ENCODE measurements around the gene FBP2. TPM values are rescaled to one million over a fixed set of nuclear protein-coding genes. Genes with fewer than 3 reads are reported as not detected.
"Not testable (repeated sequence)": the region's sequence is repeated elsewhere in the genome, so short reads cannot be mapped to it uniquely, and the experiment has no call there.

FBP2 gene
- total RNA-seq, 1 donor from 2014 or later: not detected

DNA sequence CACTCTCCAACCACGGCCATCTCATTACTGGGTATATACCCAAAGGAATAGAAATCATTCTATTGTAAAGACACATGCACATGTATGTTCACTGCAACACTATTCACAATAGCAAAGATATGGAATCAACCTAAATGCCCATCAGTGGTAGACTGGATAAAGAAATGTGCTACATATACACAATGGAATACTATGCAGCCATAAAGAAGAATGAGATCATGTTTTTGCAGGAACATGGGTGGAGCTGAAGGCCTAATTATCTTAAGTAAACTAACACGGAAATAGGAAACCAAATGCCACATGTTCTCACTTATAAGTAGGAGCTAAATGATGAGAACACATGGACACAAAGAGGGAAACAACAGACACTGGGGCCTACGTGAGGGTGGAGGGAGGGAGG, 29.3 kb downstream of the FBP2 start:
- not testable (repeated sequence) for DNase-seq (ENCODE audit: low spot score)

DNA sequence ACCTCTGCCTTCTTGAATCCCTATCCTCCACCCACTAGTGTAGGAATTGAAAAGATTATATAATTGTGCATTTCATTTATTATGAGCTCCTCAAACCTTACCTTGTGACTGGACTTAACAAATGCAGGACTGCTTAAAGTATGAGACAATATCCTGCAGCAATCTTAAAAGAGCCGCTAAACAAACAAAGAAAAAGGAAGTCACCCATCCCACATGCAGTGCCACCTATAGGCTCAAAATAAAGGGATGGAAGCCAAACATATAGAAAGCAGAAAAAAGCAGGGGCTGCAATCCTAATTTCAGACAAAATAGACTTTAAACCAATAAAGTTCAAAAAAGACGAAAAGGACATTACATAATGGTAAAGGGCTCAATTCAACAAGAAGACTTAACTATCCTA, 30.1 kb downstream of the FBP2 start:
- no peak for DNase-seq (ENCODE audit: low spot score)

DNA sequence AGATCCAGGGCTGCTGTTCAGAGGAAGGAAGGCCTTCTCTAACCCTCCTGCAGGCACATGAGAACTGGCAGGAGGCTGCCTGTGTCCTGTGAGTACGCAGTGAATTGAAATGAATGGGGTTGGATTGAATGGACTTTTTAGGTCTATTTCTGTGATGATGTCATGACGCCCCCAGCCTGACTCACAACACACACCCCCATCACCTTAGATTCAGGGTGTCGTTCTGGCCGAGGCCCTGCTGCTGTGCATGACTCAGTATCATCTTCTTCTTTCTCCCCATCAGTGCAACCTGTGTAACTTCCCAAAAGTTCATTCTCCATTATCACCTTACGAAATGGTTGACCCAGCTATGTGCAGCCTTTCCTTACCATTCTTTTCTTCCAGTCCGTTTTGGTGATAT, 33.4 kb downstream of the FBP2 start:
- DNase-seq (ENCODE audit: low spot score): no peak

DNA sequence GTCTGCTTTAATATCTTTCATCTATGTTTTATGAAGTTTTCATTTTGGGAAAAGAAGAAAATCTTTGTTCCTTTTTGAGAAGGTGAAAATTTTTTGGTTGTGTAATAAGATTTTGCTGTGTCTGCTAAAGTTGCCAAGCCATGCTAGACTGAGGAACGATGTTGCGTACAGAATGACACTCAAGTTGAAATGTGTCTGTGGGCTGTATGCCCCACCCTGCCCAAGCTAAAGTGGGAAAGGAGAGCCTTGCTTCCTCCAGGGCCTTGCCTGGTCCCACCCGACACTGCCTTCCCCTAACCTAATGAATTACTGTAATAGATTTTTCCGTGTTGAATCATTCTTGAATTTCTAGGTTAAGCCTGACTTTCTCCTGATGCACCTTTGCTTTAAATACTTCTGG, 36.2 kb downstream of the FBP2 start:
- DNase-seq (ENCODE audit: low spot score): no peak

DNA sequence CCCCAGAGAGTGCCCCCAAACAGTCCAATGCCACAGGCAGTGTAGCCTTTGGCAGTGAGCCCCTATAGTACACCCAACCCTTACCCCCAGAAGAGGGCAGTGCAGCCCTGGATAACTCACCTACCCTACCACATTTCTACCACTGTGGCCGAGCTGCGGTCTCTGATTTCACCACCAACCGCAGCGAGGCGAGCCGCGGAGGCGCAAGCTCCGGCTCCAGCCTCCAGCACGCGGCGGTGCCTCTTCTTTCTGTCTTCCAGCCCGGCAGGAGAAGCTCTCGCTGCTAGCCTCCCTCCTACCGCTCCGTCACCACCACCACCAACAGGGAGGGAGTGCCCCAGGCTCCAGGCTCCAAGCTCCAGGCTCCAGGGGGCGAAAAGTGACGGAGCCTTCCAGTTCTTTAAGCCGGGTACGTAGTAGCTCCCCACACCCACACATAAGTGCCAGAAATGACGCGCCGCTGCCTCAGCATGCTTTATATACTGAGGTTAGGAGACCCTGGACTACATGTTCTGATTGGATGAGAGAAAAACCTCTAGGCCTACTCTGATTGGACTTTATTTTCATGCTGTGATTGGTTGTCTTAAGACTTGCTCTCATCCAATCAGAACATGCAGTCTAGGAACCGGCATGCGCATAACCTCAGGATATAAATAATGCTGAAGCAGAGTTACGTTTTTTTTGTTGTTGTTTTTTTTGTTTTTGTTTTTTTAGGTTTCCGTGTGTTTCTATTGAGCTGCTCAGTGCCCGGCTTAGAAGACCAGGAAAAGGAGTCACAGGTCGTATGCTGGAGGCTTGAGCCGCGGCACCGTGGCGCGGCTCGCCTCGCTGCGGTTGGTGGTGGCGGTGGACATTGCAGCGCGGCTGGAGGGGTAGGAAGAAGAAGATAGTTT, 38.9 kb downstream of the FBP2 start, which contains the start of gene PCAT7:
PCAT7 (plus strand) TSS at position 645 of the 893 bp plus-strand sequence.
- no peak for DNase-seq (ENCODE audit: low spot score)

DNA sequence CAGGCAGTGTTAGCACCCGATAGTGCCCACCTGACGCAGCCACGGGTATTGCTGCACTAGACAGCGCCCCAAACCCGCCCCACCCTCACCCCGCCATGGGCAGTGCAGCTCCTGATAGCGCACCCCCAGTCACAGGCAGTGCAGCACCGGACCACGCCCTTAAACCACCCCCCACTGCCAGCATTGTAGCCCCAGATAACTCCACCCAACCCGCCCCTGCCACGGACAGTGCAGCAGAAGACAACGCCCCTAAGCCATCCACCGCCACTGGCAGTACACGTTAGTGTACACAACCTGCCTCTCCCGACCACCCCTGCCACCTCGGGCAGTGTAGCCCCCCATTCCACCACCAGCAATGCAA, 39.6 kb downstream of the FBP2 start:
- no peak for DNase-seq (ENCODE audit: low spot score)

DNA sequence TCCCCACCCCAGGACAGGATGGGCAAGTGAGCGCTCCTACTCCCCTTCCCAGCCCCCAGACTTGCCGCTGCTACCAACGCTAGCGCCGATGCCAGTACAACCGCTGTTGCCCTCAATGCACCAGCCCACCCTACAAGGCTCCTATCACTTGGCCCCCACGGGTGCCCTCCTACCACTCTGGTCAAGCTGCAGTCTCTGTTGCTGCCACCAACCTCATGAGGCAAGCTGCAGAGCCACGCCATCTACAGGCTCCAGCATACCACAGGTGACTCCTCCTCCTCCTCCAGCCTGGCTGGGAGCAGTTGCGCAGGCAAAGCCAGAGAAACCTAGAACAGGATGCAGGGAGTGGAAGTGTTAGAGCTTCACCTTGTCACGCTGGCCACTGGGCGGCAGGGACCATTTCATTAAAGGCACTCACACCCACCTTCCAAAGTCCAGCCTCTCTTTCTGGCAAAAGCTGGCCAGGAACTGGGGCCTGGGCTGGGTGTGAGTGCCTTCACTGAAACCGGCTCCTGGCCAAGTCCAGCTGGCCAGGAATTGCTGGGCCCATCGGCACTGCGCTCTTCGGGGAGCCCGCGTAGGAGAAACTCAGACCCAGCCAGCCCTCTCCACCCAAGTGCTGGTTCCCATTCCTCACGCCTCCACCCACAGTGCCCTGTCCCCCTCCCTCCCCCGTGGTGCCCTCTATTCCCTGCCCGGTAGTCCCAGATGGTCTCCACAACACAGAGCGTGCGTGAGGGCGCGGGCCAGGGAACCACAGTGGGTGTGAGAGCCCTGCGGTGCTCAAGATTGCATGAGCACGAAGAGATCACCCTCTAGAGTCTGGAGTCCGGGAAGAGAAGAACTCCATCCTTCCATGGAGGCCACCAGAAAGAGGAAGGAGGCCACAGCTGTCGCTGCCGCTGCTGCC, 40.3 kb downstream of the FBP2 start:
- DNase-seq (ENCODE audit: low spot score): no peak

DNA sequence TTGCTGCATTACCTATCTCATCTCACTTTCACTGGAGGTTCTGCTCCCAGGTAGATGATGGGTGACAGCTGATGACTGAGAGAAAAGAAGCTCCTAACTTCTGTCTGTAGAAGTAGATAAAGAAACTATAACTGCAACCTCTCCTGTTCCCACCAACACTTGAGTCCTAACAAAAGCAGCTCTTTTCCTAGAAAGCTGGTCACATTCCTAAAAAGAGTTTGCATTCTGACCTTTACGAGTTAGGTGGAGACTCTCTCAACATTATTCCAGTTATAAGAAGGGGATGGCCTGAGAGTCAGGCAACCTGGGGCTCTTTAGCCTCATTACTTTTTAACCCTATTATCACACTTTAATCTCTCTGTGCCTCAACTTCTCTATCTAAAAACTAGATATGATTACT, 47.7 kb downstream of the FBP2 start:
- DNase-seq (ENCODE audit: low spot score): no peak

DNA sequence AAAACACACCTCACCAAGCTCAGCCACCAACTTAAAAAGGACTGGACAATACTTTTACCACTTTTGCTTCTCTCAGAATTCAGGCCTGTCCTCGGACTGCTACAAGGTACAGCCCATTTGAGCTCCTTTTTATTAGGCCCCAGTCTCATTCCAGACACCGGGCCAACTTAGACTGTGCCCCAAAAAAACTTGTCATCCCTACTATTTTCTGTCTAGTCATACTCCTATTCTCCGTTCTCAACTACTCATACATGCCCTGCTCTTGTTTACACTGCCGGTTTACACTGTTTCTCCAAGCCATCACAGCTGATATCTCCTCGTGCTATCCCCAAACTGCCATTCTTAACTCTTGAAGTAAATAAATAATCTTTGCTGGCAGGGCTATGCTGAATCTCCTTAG, 49.3 kb downstream of the FBP2 start:
- not testable (repeated sequence) for DNase-seq (ENCODE audit: low spot score)

DNA sequence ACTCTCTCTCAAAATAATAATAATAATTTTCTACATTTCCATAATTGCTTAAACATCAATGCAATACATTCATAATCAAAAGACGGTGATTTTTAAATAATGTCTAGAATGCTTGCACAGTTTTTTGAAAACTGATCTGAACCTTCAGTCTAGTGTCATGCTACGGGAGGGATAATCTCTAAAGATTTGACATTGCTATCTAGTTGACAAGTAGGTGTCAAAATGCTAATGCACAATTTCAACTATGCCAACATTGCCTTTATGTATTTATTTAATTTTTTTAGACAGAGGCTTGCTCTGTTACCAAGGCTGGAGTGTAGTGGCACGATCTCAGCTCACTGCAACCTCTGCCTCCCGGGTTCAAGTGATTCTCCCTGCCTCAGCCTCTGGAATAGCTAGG, 54.7 kb downstream of the FBP2 start:
- DNase-seq (ENCODE audit: low spot score): no peak

DNA sequence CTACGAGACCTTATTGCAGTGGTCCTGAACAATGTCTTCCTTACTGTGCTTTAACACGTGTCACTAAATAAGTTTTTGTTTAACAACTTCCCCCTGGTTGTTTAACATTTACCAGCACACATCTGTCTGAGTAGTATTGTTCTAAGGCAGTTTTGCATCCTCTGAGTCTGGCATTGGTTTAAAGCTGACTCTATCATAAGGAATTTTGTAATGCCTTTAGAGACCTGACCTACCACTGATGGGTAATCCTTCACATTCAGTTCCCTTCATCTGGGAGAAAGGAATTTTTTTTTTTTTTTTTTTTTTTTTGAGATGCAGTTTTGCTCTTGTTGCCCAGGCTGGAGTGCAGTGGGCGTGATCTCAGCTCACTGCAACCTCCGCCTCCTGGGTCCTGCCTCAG, 58.7 kb downstream of the FBP2 start:
- no peak for DNase-seq (ENCODE audit: low spot score)

DNA sequence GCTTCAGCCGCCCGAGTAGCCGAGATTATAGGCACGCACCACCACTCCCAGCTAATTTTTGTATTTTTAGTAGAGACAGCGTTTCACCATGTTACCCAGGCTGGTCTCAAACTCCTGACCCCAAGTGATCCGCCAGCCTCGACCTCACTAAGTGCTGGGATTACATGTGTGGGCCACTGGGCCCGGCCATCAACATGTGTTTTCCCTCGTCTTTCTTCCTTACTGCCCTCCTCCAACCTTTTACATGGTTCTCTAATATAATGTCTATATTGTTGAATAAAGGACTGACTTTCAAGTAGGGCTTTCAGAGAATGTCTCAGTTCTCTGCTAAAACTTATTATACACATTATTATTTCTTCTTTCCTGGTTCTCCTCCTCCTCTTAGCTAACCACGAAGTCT, 60.0 kb downstream of the FBP2 start:
- no peak for DNase-seq (ENCODE audit: low spot score)

DNA sequence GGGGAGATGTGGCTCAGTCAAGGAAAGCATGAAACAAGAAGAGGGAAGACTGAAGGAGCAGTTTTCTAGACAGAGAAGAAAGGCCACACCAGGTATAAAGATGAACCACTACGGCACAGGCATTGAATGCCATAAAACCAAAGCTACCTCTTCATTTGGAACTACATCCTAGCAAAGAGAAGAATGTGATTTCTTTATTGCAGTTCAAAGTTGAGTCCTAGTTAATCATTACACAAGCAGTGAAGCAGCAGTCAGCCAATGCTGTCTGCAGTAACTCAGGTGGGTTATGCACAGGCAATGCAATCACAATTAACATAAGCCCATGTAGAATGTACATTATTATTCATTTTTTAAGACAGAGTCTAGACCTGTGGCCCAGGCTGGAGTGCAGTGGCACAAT, 60.5 kb downstream of the FBP2 start:
- DNase-seq (ENCODE audit: low spot score): no peak

DNA sequence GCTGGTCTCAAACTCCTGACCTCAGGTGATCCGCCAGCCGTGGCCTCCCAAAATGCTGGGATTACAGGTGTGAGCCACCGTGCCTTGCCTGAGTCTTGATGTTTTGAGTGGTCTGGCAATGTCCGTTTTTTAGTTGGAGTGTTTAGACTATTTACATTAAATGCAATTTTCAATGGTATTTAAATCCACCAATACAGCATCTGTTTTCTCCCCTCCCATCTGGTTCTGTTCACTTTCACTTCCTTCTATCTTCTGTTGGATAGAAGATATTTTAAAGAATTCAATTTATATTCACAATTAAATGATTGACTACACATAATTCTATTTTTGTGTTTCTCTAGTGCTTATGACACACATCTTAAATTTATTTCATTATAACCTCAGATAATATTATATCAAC, 64.7 kb downstream of the FBP2 start:
- no peak for DNase-seq (ENCODE audit: low spot score)

DNA sequence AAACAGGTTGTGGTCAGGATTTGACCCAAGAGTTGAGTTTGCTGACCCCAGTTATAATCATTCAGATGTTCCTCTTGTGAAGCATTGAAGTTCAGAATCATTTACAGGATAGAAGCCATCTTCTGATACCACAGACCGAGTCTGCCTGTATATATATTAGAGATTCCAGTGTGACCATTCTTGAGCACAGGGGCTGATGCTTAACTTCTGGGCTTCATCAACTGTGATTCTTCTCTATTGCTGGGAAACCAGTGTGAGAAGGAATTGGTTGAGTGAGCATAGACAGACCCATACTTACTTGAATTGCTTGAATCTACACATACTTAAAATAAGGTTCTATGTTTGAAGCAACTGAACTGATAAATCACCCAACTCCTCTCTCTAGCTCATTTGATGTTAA, 66.7 kb downstream of the FBP2 start:
- no peak for DNase-seq (ENCODE audit: low spot score)

DNA sequence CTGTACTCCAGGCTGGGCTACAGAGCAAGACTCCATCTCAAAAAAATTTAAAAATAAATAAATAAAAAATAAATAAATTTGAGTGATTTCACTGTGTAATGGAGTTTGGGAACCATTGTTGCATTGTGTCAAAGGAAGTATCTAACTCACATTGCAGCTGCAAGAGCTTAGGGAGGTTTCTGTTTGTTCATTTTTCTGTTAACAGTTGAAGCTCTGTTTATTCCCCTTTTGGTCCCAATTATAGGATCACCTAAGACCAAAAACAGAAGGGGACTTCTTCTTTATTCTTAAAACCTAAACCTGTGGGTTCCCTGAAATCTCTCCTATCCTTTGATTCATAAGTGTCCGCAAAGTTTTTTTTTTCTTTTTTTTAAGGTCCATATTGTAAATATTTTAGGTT, 67.4 kb downstream of the FBP2 start:
- no peak for DNase-seq (ENCODE audit: low spot score)

DNA sequence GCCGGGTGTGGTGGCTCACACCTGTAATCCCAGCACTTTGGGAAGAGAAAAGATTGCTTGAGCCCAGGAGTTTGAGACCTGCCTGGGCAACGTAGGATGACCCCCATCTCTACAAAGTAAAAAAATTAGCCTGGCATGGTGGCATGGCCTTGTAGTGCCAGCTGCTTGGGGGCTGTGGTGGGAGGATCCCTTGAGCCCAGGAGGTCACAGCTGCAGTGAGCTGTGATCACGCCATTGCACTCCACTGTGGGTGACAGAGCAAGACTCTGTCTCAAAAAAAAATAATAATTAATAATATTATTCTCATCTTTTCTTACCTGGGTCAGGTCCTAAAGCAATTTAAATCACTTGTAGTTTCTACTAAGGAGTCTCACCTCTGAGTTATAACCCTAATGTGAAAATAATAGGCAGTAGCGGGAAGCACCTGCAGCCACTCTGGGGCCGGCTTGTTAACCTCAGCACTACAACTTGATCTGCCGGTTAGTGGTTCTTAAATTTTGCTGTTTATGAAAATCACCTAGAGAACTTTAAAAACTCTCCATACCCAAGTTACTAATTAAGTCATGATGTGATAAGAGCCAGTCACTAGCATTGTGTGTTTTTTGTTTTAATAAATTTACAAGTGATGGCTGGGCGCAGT, 68.1 kb downstream of the FBP2 start:
- no peak for DNase-seq (ENCODE audit: low spot score)

DNA sequence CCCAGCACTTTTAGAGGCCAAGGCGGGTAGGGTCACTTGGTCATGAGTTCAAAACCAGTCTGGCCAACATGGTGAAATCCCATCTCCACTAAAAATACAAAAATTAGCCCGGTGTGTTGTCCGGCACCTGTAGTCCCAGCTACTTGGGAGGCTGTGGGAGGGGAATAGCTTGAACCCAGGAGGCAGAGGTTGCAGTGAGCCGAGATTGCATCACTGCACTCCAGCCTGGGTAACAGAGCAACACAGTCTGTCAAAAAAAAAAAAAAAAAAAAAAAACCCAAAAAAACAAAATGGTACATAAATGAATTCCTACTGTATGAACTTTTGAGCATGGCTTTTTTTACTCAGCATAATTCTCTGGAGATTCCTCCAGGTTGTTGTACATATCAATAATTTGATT, 76.4 kb downstream of the FBP2 start:
- no peak for DNase-seq (ENCODE audit: low spot score)

DNA sequence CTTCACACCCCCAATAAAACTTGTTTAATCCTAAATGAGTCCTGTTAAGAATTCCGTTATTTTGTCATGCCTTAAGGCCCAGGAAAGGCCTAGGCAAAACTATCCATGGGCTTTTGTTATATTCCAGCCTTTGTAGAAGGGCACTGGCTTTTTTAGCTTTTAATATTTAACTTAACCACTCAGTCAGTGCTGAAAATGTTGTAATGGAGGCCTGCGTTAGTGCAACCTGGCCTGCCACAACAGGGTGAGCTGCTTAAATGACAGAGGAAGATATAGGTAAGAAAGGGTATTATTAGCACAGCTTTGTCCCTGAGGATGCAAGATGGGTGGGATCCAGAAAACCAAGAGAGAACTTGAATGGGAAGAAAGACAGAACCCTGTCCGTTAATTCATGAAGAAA, 78.9 kb downstream of the FBP2 start:
- DNase-seq (ENCODE audit: low spot score): no peak

DNA sequence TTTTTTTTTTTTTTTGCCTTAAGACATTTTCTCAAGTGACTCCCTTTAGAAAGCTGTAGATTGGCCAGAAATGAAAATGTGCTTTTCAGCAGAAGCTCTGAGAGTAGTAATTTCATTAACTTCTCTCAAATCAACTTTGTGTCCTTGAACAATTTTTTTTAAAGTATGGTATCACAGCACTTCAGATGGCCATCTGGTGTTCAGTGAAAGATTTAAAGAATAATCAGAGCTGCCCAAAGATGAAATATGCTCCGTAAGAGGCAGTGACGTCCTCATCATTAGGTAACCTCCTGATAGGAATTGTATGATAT, 81.7 kb downstream of the FBP2 start:
- no peak for DNase-seq (ENCODE audit: low spot score)

DNA sequence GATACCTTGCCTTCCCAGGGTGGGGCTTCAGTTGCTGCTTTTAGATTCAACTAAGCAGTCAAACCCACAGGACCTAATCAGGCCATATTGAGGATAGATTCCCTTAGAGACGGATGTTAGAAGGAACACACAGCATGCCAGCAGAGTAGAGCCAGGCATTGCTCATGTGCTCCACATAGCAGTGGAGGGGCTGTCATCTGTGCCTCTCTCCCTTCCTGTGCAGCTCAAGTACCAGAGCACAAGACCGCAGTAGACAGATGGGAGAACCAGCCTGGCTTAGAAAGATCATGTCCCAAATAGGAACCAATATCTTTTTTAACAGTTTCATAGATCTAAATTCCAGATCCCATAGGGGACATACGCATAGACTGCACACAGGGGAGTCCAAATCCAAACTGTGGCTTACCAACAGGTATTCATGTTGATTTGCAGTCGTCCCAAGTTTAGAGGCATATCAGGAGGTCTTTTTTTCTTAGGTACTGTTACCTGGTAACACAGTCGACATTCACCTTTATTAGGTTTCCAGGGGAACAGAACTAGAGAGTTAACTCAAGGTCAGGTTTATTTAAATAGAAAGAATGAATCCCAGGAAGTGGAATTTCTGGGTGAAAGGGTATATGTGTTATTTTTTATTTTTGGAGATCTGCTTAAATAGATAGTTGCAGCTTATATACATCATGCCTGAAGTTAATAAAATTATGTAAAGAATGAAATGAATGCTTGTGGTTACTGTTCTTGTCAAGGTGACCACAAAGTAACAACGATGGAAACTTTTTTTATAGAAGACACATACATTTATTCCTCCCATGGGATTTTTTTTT, 82.3 kb downstream of the FBP2 start:
- no peak for DNase-seq (ENCODE audit: low spot score)

Measured in mesenteric fat pad (tissue), 1 donor.